ENCODE results near the gene DPH3.

DNA sequence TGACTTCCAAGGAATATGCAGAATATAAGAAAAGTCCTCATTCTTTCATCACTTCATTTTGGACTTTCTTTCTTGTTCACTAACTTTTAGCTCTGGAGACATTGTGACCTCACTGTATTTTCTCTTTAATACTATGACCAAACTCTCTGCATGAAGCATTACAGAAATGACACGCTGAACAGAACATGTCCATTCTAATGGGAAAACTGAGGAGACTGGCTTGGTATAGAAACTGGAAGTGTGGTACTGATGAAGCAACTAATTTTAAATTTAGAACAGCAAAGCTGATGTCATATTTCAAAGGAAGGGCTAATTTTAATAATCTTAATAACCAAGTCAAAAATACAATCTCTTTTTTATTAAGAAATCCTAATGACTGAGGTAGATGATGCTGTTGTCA is 4.7 kb downstream of the DPH3 start:
- no peak for TF ChIP-seq EP300 (IDR thresholded peaks at IDR 0.05; ENCODE audit: borderline replicate concordance in 1 of 2, low read depth in 1 of 2, low read length in 1 of 2)
- TF ChIP-seq CTCF (IDR thresholded peaks at IDR 0.05), result no peak
- no peak for TF ChIP-seq RFX5 (IDR thresholded peaks at IDR 0.05; ENCODE audit: low read length)
- no peak for TF ChIP-seq JUND (IDR thresholded peaks at IDR 0.05)

Measured in SK-N-SH (cell line).